CD4-positive, alpha-beta T cell treated with Interleukin-2 at 100 ng/mL for 4 hours (primary cell): ENCODE data around the gene RERE.

Experiments
- DNase-seq: peaks from one replicate; pipeline ENCODE4 v3.0.0-alpha.2; 2020; ENCODE audit warnings: low spot score

RERE gene

GRCh38 chr1:8363186-8363766 lies 454.2 kb downstream of the RERE start:
- no peak for DNase-seq

GRCh38 chr1:8362701-8363101 lies 454.7 kb downstream of the RERE start:
- no peak for DNase-seq

- DNase-seq: no peak
Observed at GRCh38 chr1:8361198-8361849, 456.1 kb downstream of the RERE start.

- DNase-seq: no peak
Observed at GRCh38 chr1:8360493-8361197, 456.8 kb downstream of the RERE start.

GRCh38 chr1:8359617-8360481 lies 457.6 kb downstream of the RERE start:
- DNase-seq: no peak

- no peak for DNase-seq
Observed at GRCh38 chr1:8358897-8359616, 458.4 kb downstream of the RERE start.

- DNase-seq: no peak
Observed at GRCh38 chr1:8358241-8358896, 459.1 kb downstream of the RERE start.

GRCh38 chr1:8357329-8358101 lies 459.9 kb downstream of the RERE start:
- DNase-seq: no peak

GRCh38 chr1:8356256-8357209 lies 460.9 kb downstream of the RERE start:
- DNase-seq: no peak

GRCh38 chr1:8355439-8356255 lies 461.8 kb downstream of the RERE start:
- DNase-seq: no peak

GRCh38 chr1:8354038-8354437 lies 463.4 kb downstream of the RERE start:
- DNase-seq: no peak

GRCh38 chr1:8352886-8353785 lies 464.3 kb downstream of the RERE start:
- DNase-seq: no peak

- no peak for DNase-seq
Observed at GRCh38 chr1:8352471-8352845, 465.0 kb downstream of the RERE start.

- peak; percentile 6 for DNase-seq
Observed at GRCh38 chr1:8351693-8352470, 465.6 kb downstream of the RERE start.

- no peak for DNase-seq
Observed at GRCh38 chr1:8350914-8351684, 466.3 kb downstream of the RERE start.

GRCh38 chr1:8349961-8350360 lies 467.5 kb downstream of the RERE start:
- no peak for DNase-seq
